Measurements from ENCODE around the gene NOTCH3.

GRCh38 chr19:15118789-15119494 lies 81.9 kb downstream of the NOTCH3 start:
- TF ChIP-seq, protein P1, sequence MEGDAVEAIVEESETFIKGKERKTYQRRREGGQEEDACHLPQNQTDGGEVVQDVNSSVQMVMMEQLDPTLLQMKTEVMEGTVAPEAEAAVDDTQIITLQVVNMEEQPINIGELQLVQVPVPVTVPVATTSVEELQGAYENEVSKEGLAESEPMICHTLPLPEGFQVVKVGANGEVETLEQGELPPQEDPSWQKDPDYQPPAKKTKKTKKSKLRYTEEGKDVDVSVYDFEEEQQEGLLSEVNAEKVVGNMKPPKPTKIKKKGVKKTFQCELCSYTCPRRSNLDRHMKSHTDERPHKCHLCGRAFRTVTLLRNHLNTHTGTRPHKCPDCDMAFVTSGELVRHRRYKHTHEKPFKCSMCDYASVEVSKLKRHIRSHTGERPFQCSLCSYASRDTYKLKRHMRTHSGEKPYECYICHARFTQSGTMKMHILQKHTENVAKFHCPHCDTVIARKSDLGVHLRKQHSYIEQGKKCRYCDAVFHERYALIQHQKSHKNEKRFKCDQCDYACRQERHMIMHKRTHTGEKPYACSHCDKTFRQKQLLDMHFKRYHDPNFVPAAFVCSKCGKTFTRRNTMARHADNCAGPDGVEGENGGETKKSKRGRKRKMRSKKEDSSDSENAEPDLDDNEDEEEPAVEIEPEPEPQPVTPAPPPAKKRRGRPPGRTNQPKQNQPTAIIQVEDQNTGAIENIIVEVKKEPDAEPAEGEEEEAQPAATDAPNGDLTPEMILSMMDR (IDR thresholded peaks at IDR 0.05): no peak
- TF ChIP-seq POLR2A (IDR thresholded peaks at IDR 0.05; ENCODE audit: low read depth) (no peak), POLR2AphosphoS5 (IDR thresholded peaks at IDR 0.05) (no peak)

All from esophagus muscularis mucosa (tissue), 3 donors.